Spleen (tissue), 11 donors: ENCODE results near the gene CFHR5. TPM values are rescaled to one million over a fixed set of nuclear protein-coding genes. Genes with fewer than 3 reads are reported as not detected.

Experiments used
- DNase-seq: peaks from one replicate; pipeline ENCODE4 v3.0.0-alpha.2; 2020
- H3K27ac ChIP-seq, 8 donors: fragments of 200-600 bp; sonication (generic) in 7 of 8; 1 replicate in 4 of 8; 2 replicates in 4 of 8; pipeline versions ENCODE4 v1.5.0 to v1.8.0; 2016 to 2021; ENCODE audit warnings: inconsistent platforms in 4 of 8, mild to moderate bottlenecking in 4 of 8, moderate library complexity in 1 of 8
- H3K27me3 ChIP-seq, 7 donors: fragments of 200-600 bp; sonication (generic) in 6 of 7; replicated peaks in 1 of 7; 1 replicate in 4 of 7; 2 replicates in 3 of 7; pipeline versions ENCODE4 v1.5.0 to v1.8.0; 2016 to 2021; ENCODE audit warnings: inconsistent platforms in 3 of 7, mild to moderate bottlenecking in 1 of 7
- H3K36me3 ChIP-seq, 6 donors: fragments of 200-600 bp; sonication (generic) in 5 of 6; 1 replicate in 4 of 6; 2 replicates in 2 of 6; pipeline versions ENCODE4 v1.5.0 to v1.8.0; 2016 to 2021; ENCODE audit warnings: inconsistent platforms in 2 of 6
- H3K4me1 ChIP-seq, 6 donors: fragments of 200-600 bp; sonication (generic) in 5 of 6; 1 replicate in 3 of 6; 2 replicates in 3 of 6; pipeline versions ENCODE4 v1.5.0 to v1.8.0; 2016 to 2021; ENCODE audit warnings: inconsistent platforms in 3 of 6
- H3K4me3 ChIP-seq, 8 donors: fragments of 200-600 bp; sonication (generic) in 7 of 8; 1 replicate in 4 of 8; 2 replicates in 4 of 8; pipeline versions ENCODE4 v1.5.0 to v1.8.0; 2016 to 2021; ENCODE audit warnings: inconsistent platforms in 4 of 8, mild to moderate bottlenecking in 4 of 8, moderate library complexity in 2 of 8
- H3K9me3 ChIP-seq, 8 donors: fragments of 200-600 bp; sonication (generic) in 7 of 8; 1 replicate in 4 of 8; 2 replicates in 4 of 8; pipeline versions ENCODE4 v1.5.0 to v1.8.0; 2016 to 2021; ENCODE audit warnings: inconsistent platforms in 4 of 8
- CTCF ChIP-seq, 11 experiments: fragments of 200-600 bp in 7 of 11; fragments of 450-650 bp in 4 of 11; sonication (generic) in 4 of 11; IDR thresholded peaks in 8 of 11; conservative IDR thresholded peaks in 3 of 11; 1 replicate in 7 of 11; 2 replicates in 4 of 11; pipeline versions ENCODE4 v1.4.0 to v1.8.0; 2016 to 2021; ENCODE audit warnings: antibody characterized with exemption in 11 of 11, inconsistent platforms in 4 of 11, mild to moderate bottlenecking in 1 of 11
- POLR2A ChIP-seq, 3 donors: fragments of 450-650 bp; IDR thresholded peaks; one replicate each; pipeline ENCODE4 v1.5.1; 2017; ENCODE audit warnings: antibody characterized with exemption in 3 of 3, mild to moderate bottlenecking in 1 of 3
- POLR2AphosphoS5 ChIP-seq, 3 donors: sonication (generic); formaldehyde crosslinking; IDR thresholded peaks; one replicate each; pipeline ENCODE4 v1.5.1; 2017; ENCODE audit warnings: antibody characterized with exemption in 3 of 3
- WGBS, 5 donors: extraction: QIAGEN DNeasy Blood & Tissue Kit in 3 of 5; methylation state at CpG; one replicate each; pipeline versions ENCODE4 v1.1.5 to v1.1.7; 2013 to 2018; 5-methylcytosine and 5-hydroxymethylcytosine counted together
- intact Hi-C: fragments of 100-400 bp; cut with DNase I; formaldehyde crosslinking; loops from one replicate; pipeline ENCODE4 v1.15.0; 2023; ENCODE audit warnings: low total_unique reads
- polyA plus RNA-seq, 3 donors: library from polyadenylated mRNA; stranded (reverse); fragments of 200-250 nt; gene quantifications; one replicate each; pipeline ENCODE4 v1.2.1, GENCODE V29; 2013
- total RNA-seq, 7 donors: library from RNA; depleted of rRNA in 3 of 7; stranded (reverse); fragments of >200 nt in 3 of 7; fragmentation: NEBNext Ultra II Directional in 4 of 7; extraction: Animal tissue kit (Norgen Biotek cat#: 25700) in 4 of 7; gene quantifications; one replicate each; pipeline versions ENCODE4 v1.1.0 to v1.2.1, GENCODE V29; 2016 to 2021
- donor health status: healthy with polysubstance abuse.
- donor health status: DM: no; HTN: no; CAD: no; lungs with moderate emphysema.
- donor health status: DM: no; HTN: no; CAD: no.
- donor health status: Bipolar disorder and iron deficiency.
- donor health status: healthy.
- donor health status: DM: no; HTN: no; CAD: no.
- donor health status: DM: yes; HTN: yes; CAD: no.

The CFHR5 gene
- total and polyA plus RNA-seq, 10 donors = not detected

- H3K4me1 ChIP-seq = no peaks in the 10 kb centered on the region
- peaks cover 0 to 17% (median 9%) of the 10 kb centered on the region in 8 donors for H3K9me3 ChIP-seq
- H3K27ac ChIP-seq = no peak overlapping the region
- no peak for TF ChIP-seq POLR2A (IDR thresholded peaks at IDR 0.05)
- TF ChIP-seq CTCF (IDR thresholded peaks at IDR 0.05 in 8 of 11, conservative IDR thresholded peaks at IDR 0.05 in 3 of 11) = no peak
- no peak for TF ChIP-seq POLR2AphosphoS5 (IDR thresholded peaks at IDR 0.05)
- 84 to 94% (median 90%) methylated on average over 6 of the region's 6 CpGs for WGBS, 5 donors
- no peak overlapping the region for H3K4me3 ChIP-seq
- no peaks in the 10 kb centered on the region for H3K27me3 ChIP-seq
- intact Hi-C loops = no loop called here
- no peaks in the 10 kb centered on the region for H3K36me3 ChIP-seq
- no peak for DNase-seq
These were observed 31.5 kb downstream of the CFHR5 start for GRCh38 chr1:197008861-197009260.

- no peak overlapping the region for H3K27ac ChIP-seq
- peaks cover 0 to 17% (median 9%) of the 10 kb centered on the region in 8 donors for H3K9me3 ChIP-seq
- H3K36me3 ChIP-seq = no peaks in the 10 kb centered on the region
- no peak for DNase-seq
- no peak overlapping the region for H3K4me3 ChIP-seq
- intact Hi-C loops = no loop called here
- no peaks in the 10 kb centered on the region for H3K4me1 ChIP-seq
- WGBS, 5 donors = 77 to 96% (median 81%) methylated on average over 1 of the region's 1 CpG
- no peaks in the 10 kb centered on the region for H3K27me3 ChIP-seq
- TF ChIP-seq CTCF (IDR thresholded peaks at IDR 0.05 in 8 of 11, conservative IDR thresholded peaks at IDR 0.05 in 3 of 11) (no peak), POLR2AphosphoS5 (IDR thresholded peaks at IDR 0.05) (no peak), POLR2A (IDR thresholded peaks at IDR 0.05) (no peak)
These were observed 34.3 kb downstream of the CFHR5 start for GRCh38 chr1:197011614-197012013.

- no peaks in the 10 kb centered on the region for H3K27me3 ChIP-seq
- H3K4me3 ChIP-seq = no peak overlapping the region
- intact Hi-C loops = no loop called here
- DNase-seq = no peak
- no peak for TF ChIP-seq POLR2AphosphoS5 (IDR thresholded peaks at IDR 0.05)
- no peak for TF ChIP-seq CTCF (IDR thresholded peaks at IDR 0.05 in 8 of 11, conservative IDR thresholded peaks at IDR 0.05 in 3 of 11)
- TF ChIP-seq POLR2A (IDR thresholded peaks at IDR 0.05) = no peak
- no peaks in the 10 kb centered on the region for H3K36me3 ChIP-seq
- peaks cover 0 to 17% (median 9%) of the 10 kb centered on the region in 8 donors for H3K9me3 ChIP-seq
- H3K27ac ChIP-seq = no peak overlapping the region
- H3K4me1 ChIP-seq = no peaks in the 10 kb centered on the region
- WGBS, 5 donors = 86 to 93% (median 92%) methylated on average over 3 of the region's 3 CpGs
These were observed 35.9 kb downstream of the CFHR5 start for GRCh38 chr1:197013234-197013633.

- Histone ChIP-seq H3K4me3 (no peak overlapping the region), H3K27me3 (no peaks in the 10 kb centered on the region), H3K4me1 (no peaks in the 10 kb centered on the region), H3K9me3 (peaks cover 0 to 4% (median 2%) of the 10 kb centered on the region in 8 donors), H3K27ac (no peak overlapping the region), H3K36me3 (no peaks in the 10 kb centered on the region)
- WGBS, 5 donors = 58 to 86% (median 74%) methylated on average over 1 of the region's 1 CpG
- intact Hi-C loops = no loop called here
- no peak for DNase-seq
- TF ChIP-seq POLR2A (IDR thresholded peaks at IDR 0.05) (no peak), CTCF (IDR thresholded peaks at IDR 0.05 in 8 of 11, conservative IDR thresholded peaks at IDR 0.05 in 3 of 11) (no peak), POLR2AphosphoS5 (IDR thresholded peaks at IDR 0.05) (no peak)
These were observed 39.4 kb downstream of the CFHR5 start for GRCh38 chr1:197016751-197017150.
